Nephron progenitor cell (in vitro differentiated cells): ENCODE results near the gene HPSE2.

ENCODE experiments used
- DNase-seq: peaks from one replicate; pipeline ENCODE4 v3.0.0; 2021
- H3K27ac Mint-ChIP-seq: 2 replicates; pipeline ENCODE4 v1.8.0; 2021; ENCODE audit warnings: mild to moderate bottlenecking, moderate library complexity, mixed read lengths
- H3K27me3 Mint-ChIP-seq: 2 replicates; pipeline ENCODE4 v1.8.0; 2021; ENCODE audit warnings: mild to moderate bottlenecking, low read depth, mixed read lengths; ENCODE audit not compliant: poor library complexity
- H3K36me3 Mint-ChIP-seq: 2 replicates; pipeline ENCODE4 v1.8.0; 2021; ENCODE audit warnings: low read depth, mixed read lengths
- H3K4me1 Mint-ChIP-seq: 2 replicates; pipeline ENCODE4 v1.8.0; 2021; ENCODE audit warnings: mixed read lengths
- H3K4me3 Mint-ChIP-seq: 2 replicates; pipeline ENCODE4 v1.8.0; 2021; ENCODE audit warnings: mild to moderate bottlenecking, moderate library complexity, mixed read lengths
- H3K9me3 Mint-ChIP-seq: 2 replicates; pipeline ENCODE4 v1.8.0; 2021; ENCODE audit warnings: mild to moderate bottlenecking, moderate library complexity, mixed read lengths
- CTCF ChIP-seq: fragments of 200-600 bp; sonication (generic); IDR thresholded peaks from 2 replicates; pipeline ENCODE4 v1.5.0; 2021; ENCODE audit warnings: antibody characterized with exemption

HPSE2 gene

GRCh38 chr10:98453729-98454128 is 781.9 kb downstream of the HPSE2 start:
- Mint-ChIP-seq H3K27ac (no peak overlapping the region), H3K4me1 (peaks cover 14% of the 10 kb centered on the region), H3K27me3 (peaks cover 10% of the 10 kb centered on the region), H3K4me3 (no peak overlapping the region), H3K9me3 (no peaks in the 10 kb centered on the region), H3K36me3 (no peaks in the 10 kb centered on the region)
- no peak for TF ChIP-seq CTCF
- DNase-seq = no peak

GRCh38 chr10:98450618-98451017 is 785.0 kb downstream of the HPSE2 start:
- Mint-ChIP-seq H3K9me3 (no peaks in the 10 kb centered on the region), H3K27ac (no peak overlapping the region), H3K4me1 (peaks cover 17% of the 10 kb centered on the region), H3K36me3 (no peaks in the 10 kb centered on the region), H3K27me3 (peaks cover 5% of the 10 kb centered on the region), H3K4me3 (no peak overlapping the region)
- TF ChIP-seq CTCF = no peak
- no peak for DNase-seq

- peaks cover 5% of the 10 kb centered on the region for H3K27me3 Mint-ChIP-seq
- H3K36me3 Mint-ChIP-seq = peaks cover 8% of the 10 kb centered on the region
- no peak overlapping the region for H3K4me3 Mint-ChIP-seq
- no peaks in the 10 kb centered on the region for H3K9me3 Mint-ChIP-seq
- H3K4me1 Mint-ChIP-seq = peaks cover 26% of the 10 kb centered on the region
- no peak overlapping the region for H3K27ac Mint-ChIP-seq
- no peak for TF ChIP-seq CTCF
- DNase-seq = no peak
These were observed 786.4 kb downstream of the HPSE2 start for GRCh38 chr10:98449287-98449686.

GRCh38 chr10:98446661-98447221 is 788.9 kb downstream of the HPSE2 start, which contains the start of gene HPS1:
TSS of gene HPS1 (minus strand) at chr10:98446935. CDS start at chr10:98443240, 3,695 bp downstream.
- Mint-ChIP-seq H3K9me3 (no peaks in the 10 kb centered on the region), H3K36me3 (peaks cover 27% of the 10 kb centered on the region), H3K4me1 (peaks cover 20% of the 10 kb centered on the region), H3K27me3 (peaks cover 10% of the 10 kb centered on the region), H3K4me3 (peak within 1 kb of the TSS; percentile 84), H3K27ac (no peak within 1 kb of the TSS)
- TF ChIP-seq CTCF = no peak
- DNase-seq = peak; percentile 68

- DNase-seq = peak; percentile 58
- TF ChIP-seq CTCF = no peak
- Mint-ChIP-seq H3K4me1 (peaks cover 20% of the 10 kb centered on the region), H3K27me3 (peaks cover 10% of the 10 kb centered on the region), H3K27ac (no peak overlapping the region), H3K9me3 (no peaks in the 10 kb centered on the region), H3K4me3 (peak overlapping the region; percentile 84), H3K36me3 (peaks cover 33% of the 10 kb centered on the region)
These were observed 789.4 kb downstream of the HPSE2 start for GRCh38 chr10:98446151-98446660.
